Omental fat pad (tissue), 4 donors: ENCODE results near the gene C1QTNF6. TPM values are rescaled to one million over a fixed set of nuclear protein-coding genes. Genes with fewer than 3 reads are reported as not detected.

Source experiments
- ATAC-seq: fragments of 150-250 bp; one replicate; pipeline ENCODE4 v1.9.1; 2016; ENCODE audit warnings: mild to moderate bottlenecking, moderate library complexity; ENCODE audit not compliant: low FRiP score
- DNase-seq: peaks from one replicate; pipeline ENCODE4 v3.0.0-alpha.2; 2019; ENCODE audit warnings: low spot score
- CTCF ChIP-seq, 3 donors: fragments of 450-650 bp; IDR thresholded peaks; one replicate each; pipeline ENCODE4 v1.5.1; 2016 to 2017; ENCODE audit warnings: antibody characterized with exemption in 3 of 3, mild to moderate bottlenecking in 3 of 3, moderate library complexity in 2 of 3
- total RNA-seq, 4 donors: library from RNA; depleted of rRNA; stranded (reverse); fragments of >200 nt; gene quantifications; one replicate each; pipeline ENCODE4 v1.1.0, GENCODE V29; 2016

C1QTNF6 gene
- total RNA-seq, 4 donors from 2014 or later = 1.0 to 2.8 (median 1.4) TPM

- TF ChIP-seq CTCF (IDR thresholded peaks at IDR 0.05) = no peak
- DNase-seq (no peak), ATAC-seq (no peak)
Observed at GRCh38 chr22:37186228-37186996, 1.6 kb downstream of the C1QTNF6 start.

GRCh38 chr22:37185646-37186227 lies 2.3 kb downstream of the C1QTNF6 start:
- no peak for DNase-seq
- ATAC-seq = no peak

GRCh38 chr22:37184816-37185541 lies 3.1 kb downstream of the C1QTNF6 start:
- ATAC-seq = no peak
- TF ChIP-seq CTCF (IDR thresholded peaks at IDR 0.05) = no peak
- no peak for DNase-seq

More at GRCh38 chr22:37185646-37186227, 2.3 kb downstream of the C1QTNF6 start:
- TF ChIP-seq CTCF (IDR thresholded peaks at IDR 0.05) = no peak

GRCh38 chr22:37184380-37184755 lies 3.7 kb downstream of the C1QTNF6 start:
- no peak for TF ChIP-seq CTCF (IDR thresholded peaks at IDR 0.05)
- ATAC-seq (no peak), DNase-seq (no peak)

GRCh38 chr22:37183432-37184379 lies 4.3 kb downstream of the C1QTNF6 start:
- no peak for TF ChIP-seq CTCF (IDR thresholded peaks at IDR 0.05)
- DNase-seq = no peak
- no peak for ATAC-seq

GRCh38 chr22:37182949-37183245 lies 5.2 kb downstream of the C1QTNF6 start:
- no peak for TF ChIP-seq CTCF (IDR thresholded peaks at IDR 0.05)
- DNase-seq (no peak), ATAC-seq (no peak)
